GM23338 (cell line): ENCODE results near the gene MAP1LC3B2. TPM values are rescaled to one million over a fixed set of nuclear protein-coding genes. Genes with fewer than 3 reads are reported as not detected.

Experiments used
- ATAC-seq: fragments of 200-7000 bp; cut with Tn5 transposase; 3 replicates; pipeline ENCODE4 v1.9.1; 2020
- DNase-seq: peaks from one replicate; pipeline ENCODE4 v3.0.0-alpha.2; 2015; ENCODE audit warnings: low spot score
- H2AFZ ChIP-seq: fragments of 200-600 bp; sonication (generic); 2 replicates; pipeline ENCODE4 v1.8.0; 2016; ENCODE audit warnings: antibody characterized with exemption, mild to moderate bottlenecking, moderate library complexity
- H3F3A ChIP-seq: fragments of 200-600 bp; sonication (generic); replicated peaks from 2 replicates; pipeline ENCODE4 v1.8.0; 2017; ENCODE audit warnings: antibody characterized with exemption, mixed run types, low read depth
- H3K27ac ChIP-seq: fragments of 200-600 bp; sonication (generic); 2 replicates; pipeline ENCODE4 v1.6.1; 2016; ENCODE audit warnings: low read depth
- H3K27me3 ChIP-seq: fragments of 200-600 bp; sonication (generic); 2 replicates; pipeline ENCODE4 v1.8.0; 2016; ENCODE audit warnings: mild to moderate bottlenecking, mixed run types, moderate library complexity; ENCODE audit not compliant: insufficient read depth
- H3K36me3 ChIP-seq: fragments of 200-600 bp; sonication (generic); 2 replicates; pipeline ENCODE4 v1.8.0; 2016; ENCODE audit warnings: mild to moderate bottlenecking; ENCODE audit not compliant: insufficient read depth
- H3K4me1 ChIP-seq: fragments of 200-600 bp; sonication (generic); 2 replicates; pipeline ENCODE4 v1.8.0; 2016; ENCODE audit warnings: mild to moderate bottlenecking, moderate library complexity; ENCODE audit not compliant: insufficient read depth
- H3K4me2 ChIP-seq: fragments of 200-600 bp; sonication (generic); 2 replicates; pipeline ENCODE4 v1.7.1; 2017; ENCODE audit warnings: mixed run types
- H3K4me3 ChIP-seq: fragments of 200-600 bp; sonication (generic); 2 replicates; pipeline ENCODE4 v1.6.1; 2016; ENCODE audit warnings: mixed run types
- H3K79me2 ChIP-seq: fragments of 200-600 bp; sonication (generic); replicated peaks from 2 replicates; pipeline ENCODE4 v1.8.0; 2017; ENCODE audit warnings: mild to moderate bottlenecking; ENCODE audit not compliant: insufficient read depth
- H3K9me2 ChIP-seq: fragments of 200-600 bp; sonication (generic); 2 replicates; pipeline ENCODE4 v1.8.0; 2017; ENCODE audit not compliant: insufficient read depth
- H4K20me1 ChIP-seq: fragments of 200-600 bp; sonication (generic); replicated peaks from 2 replicates; pipeline ENCODE4 v1.8.0; 2017; ENCODE audit warnings: mild to moderate bottlenecking; ENCODE audit not compliant: insufficient read depth
- H3K27ac Mint-ChIP-seq: 2 replicates; pipeline ENCODE4 v1.8.0; 2020; ENCODE audit warnings: inconsistent platforms, mild to moderate bottlenecking, moderate library complexity, mixed read lengths
- H3K27me3 Mint-ChIP-seq: 3 replicates; pipeline ENCODE4 v1.8.0; 2022; ENCODE audit warnings: low read depth, mild to moderate bottlenecking, moderate library complexity, mixed read lengths, inconsistent platforms; ENCODE audit not compliant: insufficient read depth, poor library complexity
- H3K36me3 Mint-ChIP-seq: 3 replicates; pipeline ENCODE4 v1.8.0; 2021; ENCODE audit warnings: low read depth, mild to moderate bottlenecking, inconsistent platforms, moderate library complexity, mixed read lengths
- H3K4me1 Mint-ChIP-seq: 3 replicates; pipeline ENCODE4 v1.8.0; 2020; ENCODE audit warnings: mild to moderate bottlenecking, inconsistent platforms, mixed read lengths
- H3K4me3 Mint-ChIP-seq: 3 replicates; pipeline ENCODE4 v1.8.0; 2021; ENCODE audit warnings: moderate library complexity, mild to moderate bottlenecking, inconsistent platforms, mixed read lengths
- H3K9me3 Mint-ChIP-seq: 3 replicates; pipeline ENCODE4 v1.8.0; 2020; ENCODE audit warnings: moderate library complexity, mild to moderate bottlenecking, inconsistent platforms, mixed read lengths
- CREB1 ChIP-seq: fragments of 250-450 bp; sonication (Bioruptor Pico); IDR thresholded peaks from 2 replicates; pipeline ENCODE4 v1.5.0; 2020; ENCODE audit warnings: low read depth, mild to moderate bottlenecking, moderate library complexity
- EZH2phosphoT487 ChIP-seq: fragments of 200-600 bp; sonication (generic); IDR thresholded peaks from one replicate; pipeline ENCODE4 v1.8.1; 2018; ENCODE audit warnings: antibody characterized with exemption; ENCODE audit not compliant: unreplicated experiment
- JUNB ChIP-seq: IDR thresholded peaks from one replicate; pipeline ENCODE4 v1.6.1; 2016; ENCODE audit warnings: antibody characterized with exemption; ENCODE audit not compliant: unreplicated experiment
- NANOG ChIP-seq: IDR thresholded peaks from 2 replicates; pipeline ENCODE4 v1.6.1; 2016; ENCODE audit warnings: antibody characterized with exemption, borderline replicate concordance
- STAT1 ChIP-seq: IDR thresholded peaks from one replicate; pipeline ENCODE4 v1.6.1; 2016; ENCODE audit warnings: antibody characterized with exemption; ENCODE audit not compliant: unreplicated experiment
- ZNF114 ChIP-seq: fragments of 250-450 bp; sonication (Bioruptor Pico); IDR thresholded peaks from 2 replicates; pipeline ENCODE4 v1.5.0; 2020; ENCODE audit warnings: mild to moderate bottlenecking, moderate library complexity
- ZNF331 ChIP-seq: fragments of 250-450 bp; sonication (Bioruptor Pico); IDR thresholded peaks from 2 replicates; pipeline ENCODE4 v1.5.0; 2020; ENCODE audit warnings: low read depth, mild to moderate bottlenecking, moderate library complexity
- ZNF462 ChIP-seq: fragments of 250-450 bp; sonication (Bioruptor Pico); IDR thresholded peaks from 2 replicates; pipeline ENCODE4 v1.5.0; 2020; ENCODE audit warnings: mild to moderate bottlenecking, moderate library complexity
- polyA plus RNA-seq: library from polyadenylated mRNA; unstranded; fragments of >200 nt; fragmentation: Nextera tagmentation; extraction: Ambion mirVana; gene quantifications from 2 replicates; pipeline ENCODE4 v1.2.1, GENCODE V29; 2016
- total RNA-seq: library from RNA; depleted of rRNA; stranded (reverse); fragments of >200 nt; shearing (Covaris generic); gene quantifications from 2 replicates; pipeline ENCODE4 v1.2.3, GENCODE V29; 2014
- TF ChIP-seq, protein P1 (sequence below), 2 experiments: fragments of 200-600 bp in 1 of 2; sonication (generic) in 1 of 2; conservative IDR thresholded peaks; 2 replicates each; pipeline versions ENCODE4 v1.5.1 to v1.6.1; 2016 to 2017; ENCODE audit warnings: antibody characterized with exemption in 2 of 2, low read depth in 2 of 2, mild to moderate bottlenecking in 2 of 2, moderate library complexity in 1 of 2

Gene MAP1LC3B2
- total and polyA plus RNA-seq, 2 experiments from 2014 or later: 1.3 to 6.7 TPM

- no peak for TF ChIP-seq ZNF462 (CRISPR knock-in tag)
These were observed 8.0 kb upstream of the MAP1LC3B2 start (continued) for GRCh38 chr12:116551151-116551550.

DNA sequence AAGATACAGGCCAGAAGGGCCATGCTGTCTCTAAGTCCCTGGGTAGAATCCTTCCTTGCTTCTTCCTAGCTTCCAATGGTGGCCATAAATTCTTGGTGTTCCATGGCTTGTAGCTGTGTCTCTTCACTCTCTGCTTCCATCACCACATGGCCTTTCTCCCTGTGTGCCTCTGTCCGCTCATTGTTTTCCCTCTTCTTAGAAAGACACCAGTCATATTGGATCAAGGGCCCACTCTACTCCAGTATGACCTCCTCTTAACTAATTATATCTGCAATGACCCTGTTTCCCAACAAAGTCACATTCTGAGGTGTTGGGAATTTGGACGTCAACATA lies 7.6 kb upstream of the MAP1LC3B2 start:
- Mint-ChIP-seq H3K4me3 (no peak overlapping the region), H3K4me1 (peaks cover 3% of the 10 kb centered on the region; the same call in 2 of the 3 replicates), H3K27ac (no peak overlapping the region), H3K27me3 (no peaks in the 10 kb centered on the region), H3K9me3 (no peaks in the 10 kb centered on the region), H3K36me3 (no peaks in the 10 kb centered on the region)
- Histone ChIP-seq H4K20me1 (no peaks in the 10 kb centered on the region), H3K4me3 (no peak overlapping the region), H3K79me2 (no peaks in the 10 kb centered on the region), H3K27me3 (no peaks in the 10 kb centered on the region), H3K36me3 (no peaks in the 10 kb centered on the region), H3F3A (no peaks in the 10 kb centered on the region), H3K27ac (no peak overlapping the region), H3K4me1 (no peaks in the 10 kb centered on the region), H2AFZ (no peak overlapping the region), H3K9me2 (0 out of 2 replicates have a peak, but pooled peaks cover 3% of the 10 kb centered on the region), H3K4me2 (no peak overlapping the region)
- ATAC-seq (no peak), DNase-seq (no peak)
- TF ChIP-seq ZNF462 (CRISPR knock-in tag) (no peak), NANOG (no peak), CREB1 (CRISPR knock-in tag) (no peak), EZH2phosphoT487 (no peak), STAT1 (no peak), JUNB (no peak), ZNF114 (no peak), ZNF331 (CRISPR knock-in tag) (no peak)
- TF ChIP-seq, protein P1, sequence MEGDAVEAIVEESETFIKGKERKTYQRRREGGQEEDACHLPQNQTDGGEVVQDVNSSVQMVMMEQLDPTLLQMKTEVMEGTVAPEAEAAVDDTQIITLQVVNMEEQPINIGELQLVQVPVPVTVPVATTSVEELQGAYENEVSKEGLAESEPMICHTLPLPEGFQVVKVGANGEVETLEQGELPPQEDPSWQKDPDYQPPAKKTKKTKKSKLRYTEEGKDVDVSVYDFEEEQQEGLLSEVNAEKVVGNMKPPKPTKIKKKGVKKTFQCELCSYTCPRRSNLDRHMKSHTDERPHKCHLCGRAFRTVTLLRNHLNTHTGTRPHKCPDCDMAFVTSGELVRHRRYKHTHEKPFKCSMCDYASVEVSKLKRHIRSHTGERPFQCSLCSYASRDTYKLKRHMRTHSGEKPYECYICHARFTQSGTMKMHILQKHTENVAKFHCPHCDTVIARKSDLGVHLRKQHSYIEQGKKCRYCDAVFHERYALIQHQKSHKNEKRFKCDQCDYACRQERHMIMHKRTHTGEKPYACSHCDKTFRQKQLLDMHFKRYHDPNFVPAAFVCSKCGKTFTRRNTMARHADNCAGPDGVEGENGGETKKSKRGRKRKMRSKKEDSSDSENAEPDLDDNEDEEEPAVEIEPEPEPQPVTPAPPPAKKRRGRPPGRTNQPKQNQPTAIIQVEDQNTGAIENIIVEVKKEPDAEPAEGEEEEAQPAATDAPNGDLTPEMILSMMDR (conservative IDR thresholded peaks at IDR 0.05; ENCODE audit: low read depth in 2 of 2): no peak
